GM12878 (cell line): ENCODE data around the gene RAMP1. TPM values are rescaled to one million over a fixed set of nuclear protein-coding genes. Genes with fewer than 3 reads are reported as not detected.

Experiments used
- ATAC-seq: fragments of 200-7000 bp; cut with Tn5 transposase; 3 replicates; pipeline ENCODE4 v1.9.1; 2020; ENCODE audit warnings: mild to moderate bottlenecking, moderate library complexity
- BruUV-seq: library from RNA; stranded (reverse); fragments of 400-500 nt; replicated peaks from 2 replicates; lab custom pipeline; 2021; lab: Mats Ljungman, UMichigan
- CTCF ChIA-PET: fragments of 300-600 bp; sonication (Branson Sonifier 250); formaldehyde crosslinking; extraction: SDS; loops from one replicate; lab custom pipeline; 2021; ENCODE audit warnings: inconsistent platforms; lab: Yijun Ruan, JAX
- POLR2A ChIA-PET: fragments of 350-600 bp; formaldehyde crosslinking; extraction: SDS; loops from one replicate; lab custom pipeline; 2021; ENCODE audit warnings: inconsistent platforms; lab: Charles Lee
- RAD21 ChIA-PET: fragments of 300-600 bp; sonication (Branson Sonifier 250); formaldehyde crosslinking; loops from one replicate; lab custom pipeline; 2023; ENCODE audit warnings: antibody characterized with exemption; ENCODE audit not compliant: unreplicated experiment; lab: Charles Lee
- SMC1A ChIA-PET: fragments of 300-600 bp; sonication (Branson Sonifier 250); formaldehyde crosslinking; loops from one replicate; lab custom pipeline; 2023; ENCODE audit not compliant: unreplicated experiment, uncharacterized antibody; lab: Charles Lee
- DNase-seq: peaks from one replicate; pipeline ENCODE4 v3.0.0-alpha.2; 2011; ENCODE audit warnings: low read depth, low spot score
- FAIRE-seq: peaks from 3 replicates; lab custom pipeline; 2011; peaks lifted over from hg19 to GRCh38; lab: Jason Lieb, UNC
- H2AFZ ChIP-seq: 2 replicates; pipeline ENCODE4 v1.6.0; 2011; ENCODE audit warnings: low read depth, low read length, control low read depth; ENCODE audit not compliant: control insufficient read depth
- H3K27ac ChIP-seq: 2 replicates; pipeline ENCODE4 v1.5.1; 2011; ENCODE audit warnings: control low read depth; ENCODE audit not compliant: control insufficient read depth, insufficient read depth
- H3K27me3 ChIP-seq, 2 experiments: replicated peaks in 1 of 2; 2 replicates each; pipeline versions ENCODE4 v1.6.0 to v1.6.1; 2011; ENCODE audit warnings: low read length in 1 of 2; ENCODE audit not compliant: control insufficient read depth in 2 of 2, insufficient read depth in 2 of 2
- H3K36me3 ChIP-seq, 2 experiments: 2 replicates each; pipeline ENCODE4 v1.5.1; 2011; ENCODE audit warnings: low read length in 1 of 2; ENCODE audit not compliant: control insufficient read depth in 2 of 2, insufficient read depth in 2 of 2
- H3K4me1 ChIP-seq: 2 replicates; pipeline ENCODE4 v1.6.1; 2011; ENCODE audit warnings: mild to moderate bottlenecking, low read length, moderate library complexity, mixed read lengths; ENCODE audit not compliant: control insufficient read depth, insufficient read depth
- H3K4me2 ChIP-seq: 2 replicates; pipeline ENCODE4 v1.6.0; 2011; ENCODE audit warnings: control low read depth; ENCODE audit not compliant: control insufficient read depth, insufficient read depth
- H3K4me3 ChIP-seq: fragments of 200-600 bp; sonication (generic); 2 replicates; pipeline ENCODE4 v1.5.1; 2016
- H3K79me2 ChIP-seq: 2 replicates; pipeline ENCODE4 v1.6.0; 2011; ENCODE audit warnings: low read length; ENCODE audit not compliant: control insufficient read depth, insufficient read depth
- H3K9ac ChIP-seq: 2 replicates; pipeline ENCODE4 v1.8.0; 2011; ENCODE audit warnings: low read length, control low read depth, mixed read lengths; ENCODE audit not compliant: control insufficient read depth, insufficient read depth
- H3K9me3 ChIP-seq: replicated peaks from 3 replicates; pipeline ENCODE4 v1.5.1; 2011; ENCODE audit warnings: mild to moderate bottlenecking, low read length; ENCODE audit not compliant: control insufficient read depth, insufficient read depth
- H4K20me1 ChIP-seq: 2 replicates; pipeline ENCODE4 v1.6.0; 2011; ENCODE audit not compliant: control insufficient read depth, insufficient read depth
- ATF7 ChIP-seq: fragments of 450-650 bp; IDR thresholded peaks from 2 replicates; pipeline ENCODE4 v1.6.1; 2016; ENCODE audit warnings: low read depth, mild to moderate bottlenecking
- MEF2A ChIP-seq: IDR thresholded peaks from 2 replicates; pipeline ENCODE4 v1.6.1; 2011; ENCODE audit warnings: low read depth, mild to moderate bottlenecking, low read length, moderate library complexity; ENCODE audit not compliant: insufficient read depth
- MYB ChIP-seq: fragments of 150-350 bp; IDR thresholded peaks from 2 replicates; pipeline ENCODE4 v1.6.1; 2014; ENCODE audit warnings: mild to moderate bottlenecking, low read depth, low read length, borderline replicate concordance
- SIX5 ChIP-seq: IDR thresholded peaks from 2 replicates; pipeline ENCODE4 v1.6.1; 2011; ENCODE audit warnings: mild to moderate bottlenecking, low read depth, low read length, moderate library complexity; ENCODE audit not compliant: severe bottlenecking
- SMC3 ChIP-seq: IDR thresholded peaks from 2 replicates; pipeline ENCODE4 v1.6.1; 2011; ENCODE audit warnings: low read length, improper control_type of control experiment, borderline replicate concordance
- TCF3 ChIP-seq: IDR thresholded peaks from 2 replicates; pipeline ENCODE4 v1.6.1; 2012; ENCODE audit warnings: low read depth, mild to moderate bottlenecking, low read length, borderline replicate concordance; ENCODE audit not compliant: insufficient read depth
- WGBS: methylation state at CpG from one replicate; pipeline ENCODE4 v1.1.6; 2016; ENCODE audit warnings: low lambda C conversion rate; ENCODE audit not compliant: insufficient replicate concordance, insufficient coverage; ENCODE audit errors: missing lambda C conversion rate; 5-methylcytosine and 5-hydroxymethylcytosine counted together
- in situ Hi-C: fragments of 300-500 bp; cut with MboI; formaldehyde crosslinking; loops from 9 replicates; pipeline ENCODE4 v1.14.3; 2018; ENCODE audit warnings: mixed read lengths
- intact Hi-C: fragments of 100-400 bp; cut with micrococcal nuclease; formaldehyde crosslinking; loops from one replicate; pipeline ENCODE4 v1.14.2; 2022; ENCODE audit not compliant: unreplicated experiment
- polyA plus RNA-seq, 11 experiments: library from polyadenylated mRNA; depleted of rRNA in 4 of 11; unstranded in 6 of 11; stranded (reverse) in 5 of 11; fragments of >200 nt; fragmentation: Nextera tagmentation in 4 of 11; fragmentation: Illumina TruSeq in 1 of 11; extraction: Ambion mirVana in 4 of 11; extraction: Trizol in 1 of 11; gene quantifications; 1 replicate in 1 of 11; 2 replicates in 10 of 11; pipeline versions ENCODE4 v1.2.1 to v1.2.3, GENCODE V29; 2011 to 2016; ENCODE audit warnings: inconsistent platforms in 2 of 11, missing spikeins in 2 of 11, low read depth in 1 of 11
- total RNA-seq, 4 experiments: library from RNA; depleted of rRNA in 3 of 4; stranded (reverse); fragments of >200 nt in 3 of 4; fragmentation: Illumina TruSeq in 1 of 4; extraction: Trizol in 1 of 4; gene quantifications; 2 replicates each; pipeline versions ENCODE4 v1.2.1 to v1.2.3, GENCODE V29; 2013 to 2021
- TF ChIP-seq, protein P1 (sequence below): fragments of 150-350 bp; IDR thresholded peaks from 2 replicates; pipeline ENCODE4 v1.6.1; 2014; ENCODE audit warnings: mild to moderate bottlenecking, low read depth, low read length

RAMP1 gene
- total and polyA plus RNA-seq, 10 of the 15 experiments (the other 5 are each of a cell fraction or from before 2014, with no cell fraction given), result 0.11 to 0.19 (median 0.12) TPM; not detected in 7

DNA sequence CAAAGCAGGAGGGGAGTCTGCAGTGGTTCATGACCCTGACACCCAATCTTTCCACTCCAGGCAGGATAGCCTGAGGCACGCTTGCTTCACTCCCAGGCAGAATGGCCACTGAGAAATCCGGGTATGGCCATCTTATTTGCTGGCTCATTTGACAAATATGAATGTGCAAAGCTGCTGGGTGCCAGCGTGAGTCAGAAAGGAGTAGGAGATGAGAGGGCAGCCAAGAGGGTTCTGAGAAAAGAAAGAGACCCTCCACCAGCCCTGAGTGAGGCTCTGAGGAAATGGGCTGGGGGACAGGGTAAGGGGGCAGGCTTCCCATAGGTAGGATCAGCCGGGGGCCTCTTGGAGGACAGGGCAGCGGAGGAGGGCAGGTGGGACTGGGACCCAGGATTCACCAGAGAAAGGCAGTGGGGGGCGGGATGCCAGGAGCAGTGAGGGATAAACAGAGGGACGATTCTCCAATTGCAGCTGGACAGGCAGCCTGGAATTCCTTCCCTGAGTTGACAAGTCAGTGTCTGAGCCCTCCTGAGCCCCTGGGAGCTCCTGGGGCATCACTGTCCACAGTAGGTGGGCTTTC lies 15.2 kb downstream of the RAMP1 start:
- 16% methylated on average over 7 of the region's 7 CpGs for WGBS
- no peak for ATAC-seq
- POLR2A ChIA-PET, result no interaction called here
- Histone ChIP-seq H3K4me2 (no peak overlapping the region), H3K36me3 (no peaks in the 10 kb centered on the region), H3K27ac (no peak overlapping the region), H2AFZ (no peak overlapping the region), H3K9ac (no peak overlapping the region), H4K20me1 (no peaks in the 10 kb centered on the region), H3K4me1 (no peaks in the 10 kb centered on the region; the same call in 1 of the 2 replicates), H3K4me3 (no peak overlapping the region), H3K9me3 (no peaks in the 10 kb centered on the region), H3K79me2 (no peaks in the 10 kb centered on the region), H3K27me3 (no peaks in the 10 kb centered on the region; a peak in 1 of 4 replicates)
- DNase-seq, result no peak
- RAD21 ChIA-PET, result interaction anchor here (0.5 kb wide), 1 partner anchor 277 kb away, joined by 3 read pairs; no protein-coding TSS in a partner anchor
- no peak for FAIRE-seq
- CTCF ChIA-PET, result no interaction called here
- SMC1A ChIA-PET, result no interaction called here
- intact Hi-C loops (no loop called here), in situ Hi-C loops (no loop called here)
- BruUV-seq, result no TSS peak
- TF ChIP-seq ATF7 (no peak), MYB (no peak), SMC3 (no peak), SIX5 (no peak), MEF2A (no peak), TCF3 (no peak)
- TF ChIP-seq, protein P1, sequence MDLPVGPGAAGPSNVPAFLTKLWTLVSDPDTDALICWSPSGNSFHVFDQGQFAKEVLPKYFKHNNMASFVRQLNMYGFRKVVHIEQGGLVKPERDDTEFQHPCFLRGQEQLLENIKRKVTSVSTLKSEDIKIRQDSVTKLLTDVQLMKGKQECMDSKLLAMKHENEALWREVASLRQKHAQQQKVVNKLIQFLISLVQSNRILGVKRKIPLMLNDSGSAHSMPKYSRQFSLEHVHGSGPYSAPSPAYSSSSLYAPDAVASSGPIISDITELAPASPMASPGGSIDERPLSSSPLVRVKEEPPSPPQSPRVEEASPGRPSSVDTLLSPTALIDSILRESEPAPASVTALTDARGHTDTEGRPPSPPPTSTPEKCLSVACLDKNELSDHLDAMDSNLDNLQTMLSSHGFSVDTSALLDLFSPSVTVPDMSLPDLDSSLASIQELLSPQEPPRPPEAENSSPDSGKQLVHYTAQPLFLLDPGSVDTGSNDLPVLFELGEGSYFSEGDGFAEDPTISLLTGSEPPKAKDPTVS, result no peak
